PC-3 (cell line): Measurements from ENCODE around the gene ITLN1. TPM values are rescaled to one million over a fixed set of nuclear protein-coding genes. Genes with fewer than 3 reads are reported as not detected.
"Not testable (repeated sequence)": the region's sequence is repeated elsewhere in the genome, so short reads cannot be mapped to it uniquely, and the experiment has no call there.

Experiments used
- ATAC-seq: fragments of 200-7000 bp; cut with Tn5 transposase; 2 replicates; pipeline ENCODE4 v1.9.1; 2020; ENCODE audit warnings: mild to moderate bottlenecking, moderate library complexity
- BruUV-seq: library from RNA; stranded (reverse); fragments of 400-500 nt; replicated peaks from 2 replicates; lab custom pipeline; 2021; lab: Mats Ljungman, UMichigan
- CTCF ChIA-PET: fragments of 300-600 bp; sonication (Branson Sonifier 250); formaldehyde crosslinking; loops from one replicate; lab custom pipeline; 2022; ENCODE audit warnings: antibody characterized with exemption; lab: Charles Lee
- POLR2A ChIA-PET: fragments of 300-600 bp; sonication (Branson Sonifier 250); formaldehyde crosslinking; loops from one replicate; lab custom pipeline; 2022; ENCODE audit warnings: antibody characterized with exemption; ENCODE audit not compliant: unreplicated experiment; lab: Charles Lee
- DNase-seq: peaks from one replicate; pipeline ENCODE4 v3.0.0-alpha.2; 2015
- H2AFZ ChIP-seq: fragments of 300-600 bp; sonication (generic); 2 replicates; pipeline ENCODE4 v1.6.0; 2016; ENCODE audit warnings: antibody characterized with exemption, low read length
- H3F3A ChIP-seq: fragments of 300-600 bp; sonication (generic); one replicate; pipeline ENCODE4 v1.6.0; 2017; ENCODE audit warnings: antibody characterized with exemption, low read length, control low read depth, mild to moderate bottlenecking; ENCODE audit not compliant: unreplicated experiment
- H3K27ac ChIP-seq: fragments of 300-600 bp; sonication (generic); 2 replicates; pipeline ENCODE4 v1.5.1; 2016; ENCODE audit warnings: mild to moderate bottlenecking, low read length
- H3K27me3 ChIP-seq: fragments of 300-600 bp; sonication (generic); 2 replicates; pipeline ENCODE4 v1.6.1; 2016; ENCODE audit warnings: low read length, mixed read lengths
- H3K36me3 ChIP-seq: fragments of 300-600 bp; sonication (generic); 2 replicates; pipeline ENCODE4 v1.6.1; 2016; ENCODE audit warnings: low read depth, mixed run types, low read length, mixed read lengths
- H3K4me1 ChIP-seq: fragments of 300-600 bp; sonication (generic); 2 replicates; pipeline ENCODE4 v1.5.1; 2016; ENCODE audit warnings: low read length; ENCODE audit not compliant: insufficient read depth
- H3K4me2 ChIP-seq: fragments of 300-600 bp; sonication (generic); 2 replicates; pipeline ENCODE4 v1.6.0; 2016; ENCODE audit warnings: low read length
- H3K4me3 ChIP-seq: fragments of 300-600 bp; sonication (generic); 2 replicates; pipeline ENCODE4 v1.5.1; 2016; ENCODE audit warnings: mild to moderate bottlenecking, low read length, mixed read lengths
- H3K79me2 ChIP-seq: fragments of 300-600 bp; sonication (generic); 2 replicates; pipeline ENCODE4 v1.6.1; 2017; ENCODE audit warnings: low read length, mixed read lengths
- H3K9ac ChIP-seq: fragments of 300-600 bp; sonication (generic); 2 replicates; pipeline ENCODE4 v1.6.0; 2016; ENCODE audit warnings: mild to moderate bottlenecking, low read length
- H3K9me2 ChIP-seq: fragments of 300-600 bp; sonication (generic); replicated peaks from 2 replicates; pipeline ENCODE4 v1.6.1; 2016; ENCODE audit warnings: mixed run types, low read length, mixed read lengths
- H3K9me3 ChIP-seq: fragments of 300-600 bp; sonication (generic); 2 replicates; pipeline ENCODE4 v1.6.1; 2016; ENCODE audit warnings: low read length, mixed read lengths
- H4K20me1 ChIP-seq: fragments of 300-600 bp; sonication (generic); 2 replicates; pipeline ENCODE4 v1.6.1; 2016; ENCODE audit warnings: low read length, mixed read lengths
- EZH2 ChIP-seq: fragments of 300-600 bp; sonication (generic); IDR thresholded peaks from one replicate; pipeline ENCODE4 v1.6.1; 2017; ENCODE audit warnings: antibody characterized with exemption, mild to moderate bottlenecking, low read length; ENCODE audit not compliant: unreplicated experiment
- EZH2phosphoT487 ChIP-seq: fragments of 300-600 bp; sonication (generic); IDR thresholded peaks from 2 replicates; pipeline ENCODE4 v1.6.1; 2018; ENCODE audit warnings: mild to moderate bottlenecking, antibody characterized with exemption, low read length, borderline replicate concordance
- intact Hi-C: fragments of 100-400 bp; cut with micrococcal nuclease; formaldehyde crosslinking; loops from 2 replicates; pipeline ENCODE4 v1.9.0; 2023
- total RNA-seq: library from RNA; depleted of rRNA; stranded (reverse); fragments of >200 nt; gene quantifications from 2 replicates; pipeline ENCODE4 v1.2.3, GENCODE V29; 2014
- TF ChIP-seq, protein P1 (sequence below): fragments of 300-600 bp; sonication (generic); conservative IDR thresholded peaks from 2 replicates; pipeline ENCODE4 v1.5.1; 2017; ENCODE audit warnings: antibody characterized with exemption, low read depth, mild to moderate bottlenecking, low read length

The ITLN1 gene
- total RNA-seq, 1 experiment from 2014 or later: not detected

DNA sequence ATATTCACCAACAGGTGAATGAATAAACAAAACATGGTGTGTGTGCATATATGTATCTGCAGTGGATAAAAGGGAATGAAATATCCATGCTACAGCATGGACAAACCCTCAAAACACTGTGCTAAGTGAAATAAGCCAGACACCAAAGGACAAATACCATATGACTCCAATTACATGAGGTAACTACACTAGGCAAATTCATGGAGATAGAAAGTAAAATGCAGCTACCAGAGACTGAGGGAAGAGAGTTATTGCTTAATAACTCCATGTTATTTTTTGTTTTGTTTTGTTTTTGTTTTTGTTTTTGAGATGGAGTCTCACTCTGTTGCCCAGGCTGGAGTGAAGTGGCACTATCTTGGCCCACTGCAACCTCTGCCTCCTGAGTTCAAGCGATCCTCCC, 2.4 kb downstream of the ITLN1 start:
- CTCF ChIA-PET: no interaction called here
- no peak overlapping the region for H2AFZ ChIP-seq
- H3K27me3 ChIP-seq: no peaks in the 10 kb centered on the region
- intact Hi-C loops: no loop called here
- H4K20me1 ChIP-seq: no peaks in the 10 kb centered on the region
- no peaks in the 10 kb centered on the region for H3K79me2 ChIP-seq
- no peaks in the 10 kb centered on the region for H3K36me3 ChIP-seq
- no peak for ATAC-seq
- no peak overlapping the region for H3K4me3 ChIP-seq
- POLR2A ChIA-PET: no interaction called here
- no TSS peak for BruUV-seq
- H3F3A ChIP-seq: no peaks in the 10 kb centered on the region
- TF ChIP-seq, protein P1, sequence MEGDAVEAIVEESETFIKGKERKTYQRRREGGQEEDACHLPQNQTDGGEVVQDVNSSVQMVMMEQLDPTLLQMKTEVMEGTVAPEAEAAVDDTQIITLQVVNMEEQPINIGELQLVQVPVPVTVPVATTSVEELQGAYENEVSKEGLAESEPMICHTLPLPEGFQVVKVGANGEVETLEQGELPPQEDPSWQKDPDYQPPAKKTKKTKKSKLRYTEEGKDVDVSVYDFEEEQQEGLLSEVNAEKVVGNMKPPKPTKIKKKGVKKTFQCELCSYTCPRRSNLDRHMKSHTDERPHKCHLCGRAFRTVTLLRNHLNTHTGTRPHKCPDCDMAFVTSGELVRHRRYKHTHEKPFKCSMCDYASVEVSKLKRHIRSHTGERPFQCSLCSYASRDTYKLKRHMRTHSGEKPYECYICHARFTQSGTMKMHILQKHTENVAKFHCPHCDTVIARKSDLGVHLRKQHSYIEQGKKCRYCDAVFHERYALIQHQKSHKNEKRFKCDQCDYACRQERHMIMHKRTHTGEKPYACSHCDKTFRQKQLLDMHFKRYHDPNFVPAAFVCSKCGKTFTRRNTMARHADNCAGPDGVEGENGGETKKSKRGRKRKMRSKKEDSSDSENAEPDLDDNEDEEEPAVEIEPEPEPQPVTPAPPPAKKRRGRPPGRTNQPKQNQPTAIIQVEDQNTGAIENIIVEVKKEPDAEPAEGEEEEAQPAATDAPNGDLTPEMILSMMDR: no peak
- no peak for TF ChIP-seq EZH2
- TF ChIP-seq EZH2phosphoT487: no peak
- no peaks in the 10 kb centered on the region for H3K9me3 ChIP-seq
- no peak overlapping the region for H3K27ac ChIP-seq
- no peak for DNase-seq
- H3K4me1 ChIP-seq: no peaks in the 10 kb centered on the region
- H3K4me2 ChIP-seq: no peak overlapping the region
- H3K9ac ChIP-seq: no peak overlapping the region
- H3K9me2 ChIP-seq: no peaks in the 10 kb centered on the region; the same call in 1 of the 2 replicates

DNA sequence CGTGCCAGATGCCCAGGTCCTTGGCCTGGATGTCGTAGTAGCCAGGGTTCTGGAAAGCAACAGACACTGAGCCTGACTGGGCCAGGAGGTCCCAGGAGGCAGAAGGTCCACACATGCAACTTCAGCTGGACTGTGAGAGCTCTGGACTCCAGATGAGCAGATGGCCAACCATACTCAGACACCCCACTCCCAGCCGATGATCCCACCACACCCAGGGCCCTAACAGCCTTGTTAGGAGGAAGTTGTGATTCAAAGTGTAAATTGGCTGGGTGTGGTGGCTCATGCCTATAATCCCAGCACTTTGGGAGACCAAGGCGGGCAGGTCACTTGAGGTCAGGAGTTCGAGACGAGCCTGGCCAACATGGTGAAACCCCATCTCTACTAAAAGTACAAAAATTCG, 3.7 kb downstream of the ITLN1 start:
- H3K4me3 ChIP-seq, H4K20me1 ChIP-seq, intact Hi-C loops, H3K27ac ChIP-seq, BruUV-seq, POLR2A ChIA-PET, H3K9me2 ChIP-seq, H3K9me3 ChIP-seq, ATAC-seq, H3K9ac ChIP-seq, CTCF ChIA-PET, DNase-seq, H3F3A ChIP-seq, H3K4me2 ChIP-seq, H3K79me2 ChIP-seq, H2AFZ ChIP-seq, H3K27me3 ChIP-seq, H3K4me1 ChIP-seq, H3K36me3 ChIP-seq: not testable (repeated sequence)

DNA sequence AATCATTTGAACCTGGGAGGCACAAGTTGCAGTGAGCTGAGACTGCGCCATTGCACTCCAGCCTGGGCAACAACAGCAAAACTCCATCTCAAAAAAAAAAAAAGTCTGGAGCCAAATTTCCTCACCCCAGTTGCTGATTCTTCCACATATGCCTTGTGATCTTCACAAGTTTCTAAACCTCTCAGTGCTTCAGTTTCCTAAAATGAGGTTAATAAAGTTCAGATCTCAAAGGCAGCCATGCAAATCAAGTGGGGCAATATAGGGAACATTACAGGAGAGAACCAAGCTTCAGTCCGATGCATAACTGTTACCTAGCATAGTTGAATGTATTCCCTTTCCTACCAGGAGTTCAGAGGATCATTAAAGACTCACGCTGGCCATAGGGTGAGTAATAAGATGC, 4.8 kb downstream of the ITLN1 start:
- TF ChIP-seq, protein P1: no peak
- TF ChIP-seq EZH2 (no peak), EZH2phosphoT487 (no peak)
- no peak for ATAC-seq
- Histone ChIP-seq H3K4me2 (no peak overlapping the region), H3K9me2 (no peaks in the 10 kb centered on the region; the same call in 1 of the 2 replicates), H3K9ac (no peak overlapping the region), H3K79me2 (no peaks in the 10 kb centered on the region), H3K4me1 (peaks cover 2% of the 10 kb centered on the region; the same call in 1 of the 2 replicates), H3K4me3 (no peak overlapping the region), H3K36me3 (no peaks in the 10 kb centered on the region), H3K9me3 (no peaks in the 10 kb centered on the region), H4K20me1 (no peaks in the 10 kb centered on the region), H3K27ac (no peak overlapping the region), H3K27me3 (no peaks in the 10 kb centered on the region), H3F3A (no peaks in the 10 kb centered on the region), H2AFZ (no peak overlapping the region)
- no TSS peak for BruUV-seq
- intact Hi-C loops: no loop called here
- DNase-seq: no peak
- ChIA-PET POLR2A (no interaction called here), CTCF (no interaction called here)
